Prostate gland (tissue), 2 donors: Measurements from ENCODE around the gene SLC7A6OS. TPM values are rescaled to one million over a fixed set of nuclear protein-coding genes. Genes with fewer than 3 reads are reported as not detected.

Experiments
- DNase-seq: peaks from one replicate; pipeline ENCODE4 v3.0.0-alpha.2; 2019; ENCODE audit warnings: low spot score
- H3K27ac ChIP-seq, 2 donors: fragments of 200-600 bp; sonication (generic); 2 replicates each; pipeline ENCODE4 v1.5.1; 2017 to 2019
- H3K27me3 ChIP-seq: fragments of 200-600 bp; sonication (generic); replicated peaks from 2 replicates; pipeline ENCODE4 v1.5.1; 2019; ENCODE audit not compliant: insufficient read depth
- H3K36me3 ChIP-seq, 2 donors: fragments of 200-600 bp; sonication (generic); 1 replicate in 1 of 2; 2 replicates in 1 of 2; pipeline versions ENCODE4 v1.5.1 to v1.8.1; 2017 to 2019
- H3K4me1 ChIP-seq: fragments of 200-600 bp; sonication (generic); replicated peaks from 2 replicates; pipeline ENCODE4 v1.5.1; 2019
- H3K4me3 ChIP-seq, 2 donors: fragments of 200-600 bp; sonication (generic); 2 replicates each; pipeline ENCODE4 v1.5.1; 2017 to 2019
- H3K9me3 ChIP-seq: fragments of 200-600 bp; sonication (generic); 2 replicates; pipeline ENCODE4 v1.5.1; 2017
- CTCF ChIP-seq, 4 experiments: fragments of 200-600 bp in 2 of 4; fragments of 450-650 bp in 2 of 4; sonication (generic) in 2 of 4; IDR thresholded peaks; 1 replicate in 3 of 4; 2 replicates in 1 of 4; pipeline ENCODE4 v1.5.1; 2016 to 2019; ENCODE audit warnings: antibody characterized with exemption in 4 of 4, mild to moderate bottlenecking in 2 of 4, moderate library complexity in 2 of 4
- POLR2A ChIP-seq: fragments of 450-650 bp; IDR thresholded peaks from one replicate; pipeline ENCODE4 v1.6.1; 2016; ENCODE audit warnings: antibody characterized with exemption, mild to moderate bottlenecking
- POLR2AphosphoS5 ChIP-seq: sonication (generic); formaldehyde crosslinking; IDR thresholded peaks from one replicate; pipeline ENCODE4 v1.6.1; 2017; ENCODE audit warnings: antibody characterized with exemption
- WGBS: methylation state at CpG from one replicate; pipeline ENCODE4 v1.1.5; 2018; 5-methylcytosine and 5-hydroxymethylcytosine counted together
- intact Hi-C: fragments of 100-400 bp; cut with DNase I; formaldehyde crosslinking; loops from one replicate; pipeline ENCODE4 v1.14.2; 2022
- total RNA-seq, 2 donors: library from RNA; depleted of rRNA; stranded (reverse); fragments of >200 nt; gene quantifications; one replicate each; pipeline ENCODE4 v1.1.0, GENCODE V29; 2016

Gene SLC7A6OS
- total RNA-seq, 2 donors from 2014 or later: 10.0 to 23.6 TPM

GRCh38 chr16:68267612-68268405 is 42.9 kb downstream of the SLC7A6OS start:
- Histone ChIP-seq H3K27ac (no peak overlapping the region), H3K36me3 (no peaks in the 10 kb centered on the region), H3K4me1 (peaks cover 11% of the 10 kb centered on the region), H3K4me3 (no peak overlapping the region), H3K27me3 (no peaks in the 10 kb centered on the region), H3K9me3 (no peaks in the 10 kb centered on the region)
- intact Hi-C loops: no loop called here
- 57% methylated on average over 6 of the region's 6 CpGs for WGBS
- TF ChIP-seq POLR2AphosphoS5 (no peak), POLR2A (no peak), CTCF (IDR thresholded peaks at IDR 0.05) (no peak)
- no peak for DNase-seq

- Histone ChIP-seq H3K36me3 (no peaks in the 10 kb centered on the region), H3K27me3 (no peaks in the 10 kb centered on the region), H3K4me1 (peaks cover 11% of the 10 kb centered on the region), H3K9me3 (no peaks in the 10 kb centered on the region), H3K27ac (peak overlapping the region; percentile 92 to 95), H3K4me3 (peak overlapping the region; percentile 74 to 76)
- under 1% methylated on average over 23 of the region's 23 CpGs for WGBS
- peak; percentile 71 for DNase-seq
- TF ChIP-seq POLR2AphosphoS5 (peak; percentile 73), POLR2A (peak; percentile 15), CTCF (IDR thresholded peaks at IDR 0.05) (no peak)
- intact Hi-C loops: no loop called here
Measured at GRCh38 chr16:68265078-68265920, 45.4 kb downstream of the SLC7A6OS start.

- intact Hi-C loops: loop anchor here (5.0 kb wide), 2 partner anchors 48 to 243 kb away; partner anchors contain the start of genes PRMT7 and SLC7A6OS
- no peaks in the 10 kb centered on the region for H3K27me3 ChIP-seq
- WGBS: under 1% methylated on average over 107 of the region's 123 CpGs
- TF ChIP-seq POLR2A: peak; percentile 43
- TF ChIP-seq CTCF (IDR thresholded peaks at IDR 0.05): peak; percentile 39 to 80 (median 54)
- no peak for TF ChIP-seq POLR2AphosphoS5
- H3K4me3 ChIP-seq: peak within 1 kb of the TSS; percentile 74 to 76
- H3K36me3 ChIP-seq: no peaks in the 10 kb centered on the region
- DNase-seq: peak; percentile 65
- H3K27ac ChIP-seq: peak within 1 kb of the TSS; percentile 92 to 95
- no peaks in the 10 kb centered on the region for H3K9me3 ChIP-seq
- peaks cover 11% of the 10 kb centered on the region for H3K4me1 ChIP-seq
Measured at GRCh38 chr16:68264128-68265077, 46.3 kb downstream of the SLC7A6OS start, which contains the start of gene SLC7A6. Gene SLC7A6, plus strand, starts transcription at chr16:68264526. Its CDS starts 10,201 bp downstream, at chr16:68274727.

- H3K4me1 ChIP-seq: peaks cover 11% of the 10 kb centered on the region
- intact Hi-C loops: loop anchor here (5.0 kb wide), 2 partner anchors 49 to 244 kb away; partner anchors contain the start of genes PRMT7 and SLC7A6OS
- no peak for TF ChIP-seq POLR2AphosphoS5
- no peak for TF ChIP-seq CTCF (IDR thresholded peaks at IDR 0.05)
Measured at GRCh38 chr16:68263559-68264127, 47.1 kb downstream of the SLC7A6OS start.

More at GRCh38 chr16:68263559-68264127, 47.1 kb downstream of the SLC7A6OS start:
- Histone ChIP-seq H3K27ac (peak overlapping the region; percentile 92 to 95), H3K9me3 (no peaks in the 10 kb centered on the region), H3K4me3 (peak overlapping the region; percentile 74 to 76), H3K36me3 (no peaks in the 10 kb centered on the region), H3K27me3 (no peaks in the 10 kb centered on the region)
- DNase-seq: no peak
- 40% methylated on average over 11 of the region's 11 CpGs for WGBS
